NCI-H2227 treated with DMSO at 0.1 percent for 48 hours (cell line): Measurements from ENCODE around the gene ZFAND3.
A peak's percentile ranks its signal among the peaks of the same experiment; 100 is the strongest.

Source experiments
- DNase-seq: peaks from one replicate; lab custom pipeline; 2025; lab: John Stamatoyannopoulos, UW

ZFAND3 gene

DNA sequence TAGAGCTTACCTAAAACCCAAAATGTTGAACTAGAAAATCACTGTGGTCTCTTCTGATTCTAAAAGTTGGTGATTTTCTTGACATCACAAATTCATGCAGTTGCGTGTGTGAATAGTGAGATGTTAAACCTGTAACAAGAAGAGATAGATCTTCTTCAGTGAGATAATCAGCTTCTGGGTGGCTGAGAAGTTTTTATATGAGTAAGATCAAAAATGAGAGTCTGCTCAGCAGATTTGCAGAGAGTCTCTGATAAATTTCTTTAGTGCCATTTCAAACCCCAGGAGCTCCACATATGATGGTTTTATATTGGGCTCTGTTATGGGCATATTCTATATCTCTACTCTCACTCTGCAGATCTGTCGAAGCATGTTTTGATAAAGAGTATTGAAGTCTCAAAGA lies 185.4 kb downstream of the ZFAND3 start:
- no peak for DNase-seq

DNA sequence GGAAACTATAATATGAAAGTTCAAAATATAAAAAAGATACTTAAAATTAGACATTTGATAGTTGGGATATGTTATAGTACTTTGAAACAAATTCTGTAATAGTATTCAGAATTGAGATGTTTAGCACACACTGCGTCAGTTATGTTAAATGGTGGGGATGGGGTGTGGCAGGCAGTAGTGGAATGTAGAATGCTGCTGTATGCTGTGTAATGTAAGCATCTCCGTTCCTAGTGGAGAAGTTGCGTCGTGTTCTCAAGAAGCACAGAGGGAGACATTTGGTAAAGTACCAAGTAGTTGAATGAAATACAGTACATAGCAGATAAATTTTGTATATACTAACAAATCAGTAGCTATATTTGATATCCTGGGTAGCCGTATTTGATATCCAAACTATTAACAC lies 192.4 kb downstream of the ZFAND3 start:
- no peak for DNase-seq

DNA sequence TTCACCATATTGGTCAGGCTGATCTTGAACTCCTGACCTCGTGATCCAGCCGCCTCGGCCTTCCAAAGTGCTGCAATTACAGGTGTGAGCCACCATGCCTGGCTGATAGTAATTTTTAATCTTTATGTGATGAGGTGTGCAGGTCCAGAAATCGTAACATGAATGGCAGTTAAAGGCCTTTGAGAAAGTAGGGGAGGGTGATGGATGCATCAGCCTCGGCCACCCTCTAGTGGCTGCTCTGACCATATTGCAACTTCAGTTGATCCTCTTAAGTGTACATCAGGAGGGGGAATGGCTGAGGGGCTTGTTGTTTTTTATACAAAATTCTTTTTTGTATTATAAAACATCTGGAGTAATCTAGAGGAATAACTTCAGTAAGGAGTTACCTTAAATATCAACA lies 193.0 kb downstream of the ZFAND3 start:
- DNase-seq: peak; percentile 13

DNA sequence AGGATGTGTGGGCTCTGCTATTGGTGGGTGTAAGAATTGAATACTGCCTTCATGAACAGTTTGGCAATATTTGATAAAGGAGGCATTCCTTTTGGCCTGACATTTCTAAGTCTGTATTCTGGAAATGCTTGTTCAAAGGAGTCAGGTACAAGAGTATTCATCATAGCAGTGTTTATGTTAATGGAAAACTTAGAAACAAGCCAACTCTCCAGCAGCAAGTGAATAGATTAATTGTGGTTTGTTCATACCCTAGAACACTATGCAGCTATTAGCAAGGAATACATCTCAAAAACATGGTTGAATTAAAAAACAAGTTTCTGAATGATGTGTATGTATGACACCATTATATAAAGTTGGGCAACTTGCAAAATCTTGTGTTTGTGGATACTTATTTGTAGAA lies 195.8 kb downstream of the ZFAND3 start:
- no peak for DNase-seq

DNA sequence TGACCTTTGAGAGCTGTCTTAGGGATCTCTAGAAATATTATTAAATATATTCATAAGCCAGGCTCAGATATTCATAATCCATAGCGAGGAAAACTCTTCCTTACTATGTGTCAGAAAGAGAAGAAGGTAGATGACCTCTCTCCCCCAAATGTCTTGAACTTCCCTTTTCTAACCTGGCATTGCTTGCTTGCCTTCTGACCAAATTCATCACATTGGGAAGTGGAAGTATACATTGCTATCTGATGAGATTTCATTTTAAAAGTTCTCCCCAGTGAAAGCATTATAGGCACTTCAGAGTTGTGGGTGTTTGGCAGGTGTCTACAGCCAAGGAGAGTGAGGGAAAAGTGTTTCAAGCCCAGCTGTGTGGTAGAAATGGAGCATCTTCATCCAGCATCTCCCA lies 197.3 kb downstream of the ZFAND3 start:
- no peak for DNase-seq

DNA sequence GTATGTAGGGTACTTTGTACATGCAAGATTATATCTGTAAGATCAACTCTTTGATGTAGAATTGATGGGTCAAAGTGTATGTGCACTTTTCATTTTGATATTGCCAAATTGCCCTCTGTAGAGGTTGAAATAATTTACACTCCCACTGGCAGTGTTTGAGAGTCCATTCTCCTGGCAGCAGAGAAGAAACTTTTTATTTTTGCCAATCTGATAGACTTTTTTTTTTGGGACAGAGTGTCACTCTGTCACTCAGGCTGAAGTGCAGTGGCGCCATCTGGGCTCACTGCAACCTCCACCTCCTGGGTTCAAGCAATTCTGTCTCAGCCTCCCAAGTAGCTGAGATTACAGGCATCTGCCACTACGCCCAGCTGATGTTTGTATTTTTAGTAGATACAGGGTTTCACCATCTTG lies 199.2 kb downstream of the ZFAND3 start:
- no peak for DNase-seq

DNA sequence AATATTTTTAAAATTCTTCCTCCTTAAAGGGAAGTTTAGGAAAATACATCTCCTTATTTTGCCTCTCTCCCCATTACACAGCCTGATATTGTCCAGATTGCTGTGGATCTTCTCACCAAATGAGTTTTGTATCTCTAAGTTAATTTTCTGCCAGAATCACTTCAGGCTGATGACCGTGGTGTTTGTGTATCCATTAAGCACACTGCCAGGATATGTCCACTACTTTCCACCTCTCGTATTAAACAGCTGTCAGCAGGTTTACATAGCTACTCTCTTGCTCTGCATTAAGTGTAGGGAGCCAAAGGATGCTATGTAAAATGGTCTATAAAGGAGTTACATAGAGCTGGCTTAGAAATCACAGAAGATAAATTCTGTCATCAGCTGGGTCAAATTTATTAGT lies 201.1 kb downstream of the ZFAND3 start:
- peak; percentile 70 for DNase-seq

DNA sequence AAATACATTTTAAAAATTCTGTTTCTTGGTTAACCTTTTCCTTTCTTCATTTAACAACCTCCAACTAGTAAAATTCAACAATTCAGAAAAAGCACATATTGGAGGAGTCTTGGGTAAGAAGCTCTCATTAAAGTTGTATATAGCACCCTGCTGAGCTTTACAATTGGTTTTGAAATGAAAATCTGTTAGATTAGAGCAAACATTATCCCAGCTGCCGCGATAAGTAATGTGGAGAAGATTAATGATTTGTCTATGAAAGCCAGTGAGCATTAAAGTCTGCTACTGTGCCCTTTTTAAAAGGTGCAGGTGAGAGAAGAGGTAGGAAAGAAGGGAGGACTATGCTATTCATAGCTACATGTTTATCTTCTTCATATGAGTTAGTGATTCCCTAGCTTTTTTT lies 201.5 kb downstream of the ZFAND3 start:
- peak; percentile 70 for DNase-seq

DNA sequence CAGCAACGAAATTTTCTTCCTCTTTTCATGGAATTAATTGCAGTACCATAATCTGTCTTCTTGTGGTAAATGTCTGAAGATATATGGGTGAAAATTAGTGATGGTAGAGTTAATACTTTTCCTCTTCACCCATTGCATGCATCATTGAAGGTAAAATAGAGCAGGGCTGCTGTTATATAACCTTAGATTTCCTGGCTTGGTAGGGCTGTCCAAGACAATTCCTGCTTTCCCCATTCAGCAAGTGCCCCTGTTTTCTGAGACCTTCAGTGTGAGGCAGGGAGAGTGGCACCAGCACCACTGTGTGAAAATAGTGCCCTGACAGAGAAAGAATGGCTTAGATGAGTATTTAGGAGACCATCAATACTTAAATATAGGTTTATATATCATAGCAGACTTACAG lies 202.0 kb downstream of the ZFAND3 start:
- DNase-seq: no peak

DNA sequence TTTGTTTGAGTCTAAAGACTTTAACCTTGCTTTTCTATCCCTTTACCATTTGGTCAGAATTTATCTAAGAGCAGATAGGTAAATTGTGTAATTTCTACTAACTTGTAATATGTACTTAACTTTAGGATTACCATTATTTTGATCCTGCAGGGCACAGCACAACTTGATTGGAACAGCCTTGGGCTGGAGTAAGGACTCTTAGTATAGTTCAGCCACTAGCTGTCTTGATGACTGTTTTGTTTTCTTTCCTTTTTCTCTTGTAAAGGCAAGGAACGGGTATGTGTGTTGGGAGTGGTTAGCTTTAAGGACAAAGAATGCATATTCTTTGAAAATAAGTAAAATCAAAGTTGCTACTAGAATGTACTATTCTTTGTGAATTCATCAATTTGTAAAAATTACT lies 203.2 kb downstream of the ZFAND3 start:
- no peak for DNase-seq

DNA sequence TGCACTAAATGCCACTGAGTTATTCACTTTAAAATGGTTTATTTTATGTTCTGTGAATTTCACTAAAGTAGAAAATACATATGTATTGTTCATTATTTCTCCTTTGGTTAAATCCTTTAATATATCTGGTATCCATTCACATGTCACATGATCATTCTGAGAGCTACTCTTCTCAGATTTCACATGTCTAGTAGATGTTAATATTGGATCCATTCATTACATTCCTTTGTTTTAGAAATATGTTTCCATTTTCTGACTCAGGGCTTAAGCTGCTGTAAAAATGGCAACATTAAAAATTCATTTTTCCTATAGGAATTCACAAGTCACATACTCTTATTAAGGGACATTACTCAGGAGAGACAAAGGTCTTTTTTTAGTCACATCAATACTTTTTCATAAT lies 205.4 kb downstream of the ZFAND3 start:
- no peak for DNase-seq

DNA sequence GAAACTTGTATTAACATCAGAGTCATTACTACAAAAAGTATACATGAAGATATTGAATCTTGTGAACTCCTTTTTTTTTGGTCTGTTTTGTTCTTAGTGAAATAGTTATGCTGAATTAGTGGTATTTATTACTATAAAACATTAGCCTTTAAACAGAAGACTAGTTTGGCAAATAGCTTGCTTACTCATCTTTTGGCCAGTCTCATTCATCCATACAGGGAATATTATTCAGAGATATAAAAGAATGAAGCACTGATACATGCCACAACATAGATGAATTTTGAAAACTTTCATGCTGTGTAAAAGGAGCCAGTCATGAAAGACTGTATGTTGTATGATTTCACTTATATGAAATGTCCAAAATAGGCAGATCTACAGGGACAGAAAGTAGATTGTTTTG lies 205.9 kb downstream of the ZFAND3 start:
- no peak for DNase-seq

DNA sequence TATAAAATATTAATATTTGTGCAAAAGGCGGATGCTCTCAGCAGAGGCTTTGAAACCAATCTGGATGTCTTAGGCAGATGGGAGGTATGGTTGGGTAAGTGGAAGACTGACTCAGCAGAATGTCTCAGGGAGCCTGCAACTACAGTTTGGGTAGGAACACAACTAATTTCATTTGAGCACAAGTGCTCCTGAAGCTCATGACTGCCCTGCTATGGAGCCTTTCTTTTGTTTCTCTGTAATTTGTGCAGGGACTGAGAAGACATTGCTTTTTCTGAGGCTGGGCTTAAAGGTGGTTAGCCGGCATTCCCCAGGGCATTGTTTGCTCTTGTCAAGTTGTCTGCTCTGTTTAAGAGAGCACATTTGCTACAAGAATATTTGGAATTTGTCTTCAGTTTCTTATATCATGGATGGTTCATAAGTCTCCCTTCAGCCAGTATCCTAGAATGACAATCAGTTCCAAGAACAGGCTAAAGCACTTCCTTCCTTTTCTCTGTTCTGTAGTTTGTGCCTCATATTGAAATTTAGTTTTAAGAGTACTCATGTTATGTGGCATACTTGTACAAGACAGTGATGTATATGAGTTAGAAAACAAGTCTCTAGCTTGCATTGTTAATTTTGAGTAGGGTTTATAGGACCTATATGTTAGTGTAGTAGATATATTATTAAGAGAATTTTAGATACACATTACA lies 208.3 kb downstream of the ZFAND3 start:
- no peak for DNase-seq

DNA sequence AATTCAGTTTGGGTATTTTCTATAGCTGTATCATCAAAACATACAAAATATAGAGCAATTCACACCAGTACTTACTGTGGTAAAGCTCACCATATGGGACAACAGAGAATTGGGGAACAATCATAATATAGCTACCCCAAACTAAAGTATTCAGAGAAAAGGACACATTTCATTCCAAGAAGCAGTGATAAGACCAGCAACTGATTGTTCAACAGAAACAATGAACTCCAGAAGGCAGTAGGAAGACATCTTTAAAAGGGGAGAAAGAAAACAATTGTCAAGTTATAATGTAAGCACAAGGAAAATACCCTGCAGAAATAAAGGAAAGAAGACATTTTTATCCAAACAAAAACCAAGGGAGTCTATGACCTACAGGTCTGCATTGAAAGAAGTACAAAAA lies 210.9 kb downstream of the ZFAND3 start:
- no peak for DNase-seq

DNA sequence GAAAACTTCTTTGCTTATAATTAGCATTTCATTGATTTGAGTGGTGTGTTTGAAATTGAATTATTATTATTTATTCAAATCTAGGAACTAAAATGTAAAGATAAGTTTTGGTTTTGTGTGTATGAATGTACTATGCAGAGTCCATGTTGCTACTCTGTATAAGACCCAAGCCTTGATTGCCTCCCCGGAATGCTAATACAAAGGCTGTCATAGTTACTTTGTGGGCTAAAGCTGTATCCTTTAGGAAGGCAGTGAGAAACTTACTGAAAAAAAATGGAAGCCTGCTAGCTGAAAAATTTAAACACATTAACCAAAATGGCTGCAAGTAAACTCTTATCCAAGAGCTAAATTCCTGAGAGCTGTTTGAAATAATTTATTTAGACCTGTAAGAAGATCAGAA lies 213.3 kb downstream of the ZFAND3 start:
- no peak for DNase-seq

DNA sequence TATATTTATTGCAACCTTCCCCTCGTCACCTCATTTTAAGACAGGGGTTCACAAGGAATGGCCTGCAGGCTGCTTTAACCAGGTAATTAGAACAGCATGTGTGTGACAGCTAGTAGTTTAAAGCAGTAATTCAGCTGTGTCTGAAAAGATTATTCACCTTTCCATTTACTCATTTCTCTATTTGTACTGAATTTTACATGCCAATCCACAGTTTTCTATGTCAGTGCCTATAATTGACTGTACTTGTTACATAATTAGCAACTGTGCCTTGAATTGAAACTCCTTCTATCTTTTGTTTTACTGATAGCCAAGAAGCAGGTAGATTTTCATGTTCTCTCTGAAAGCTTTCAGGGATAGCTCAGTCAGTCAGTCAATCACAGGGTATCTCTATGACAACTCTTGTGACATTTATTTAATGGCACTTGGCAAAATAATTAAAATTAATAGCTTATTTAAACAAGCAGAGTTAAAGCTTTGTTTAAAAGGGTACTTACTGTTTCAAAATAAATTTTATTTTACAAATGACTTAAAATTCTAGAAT lies 214.0 kb downstream of the ZFAND3 start:
- peak; percentile 27 for DNase-seq

DNA sequence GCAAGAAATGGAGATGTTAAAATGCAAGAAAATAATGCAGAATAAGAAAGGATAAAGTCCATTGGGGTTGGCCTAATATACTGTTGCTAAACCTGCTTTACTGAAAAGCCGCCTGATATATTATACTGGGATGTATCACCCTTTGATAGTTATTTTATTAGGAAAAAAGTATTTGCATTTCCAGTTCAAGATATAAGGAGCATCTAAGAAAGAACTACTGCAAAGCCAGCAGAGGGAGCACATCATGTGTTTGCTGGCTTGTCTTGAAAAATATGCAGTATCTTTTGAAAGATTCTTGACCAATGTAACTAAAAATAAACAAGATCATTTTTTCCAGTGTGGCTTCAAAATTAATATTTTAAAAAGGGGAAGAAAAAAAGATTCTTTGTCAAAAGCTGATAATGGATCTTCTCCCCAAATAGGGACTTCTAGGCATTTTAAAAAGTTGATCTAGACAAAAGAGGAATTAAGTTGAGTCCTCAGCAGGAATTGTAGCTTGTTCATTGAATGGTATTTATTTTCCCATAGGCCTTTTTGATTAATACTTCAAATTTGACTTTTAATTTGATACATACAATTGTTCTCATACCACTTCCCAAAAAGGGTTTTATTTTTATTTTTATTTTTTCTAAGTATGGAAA lies 214.9 kb downstream of the ZFAND3 start:
- DNase-seq: peak; percentile 28

DNA sequence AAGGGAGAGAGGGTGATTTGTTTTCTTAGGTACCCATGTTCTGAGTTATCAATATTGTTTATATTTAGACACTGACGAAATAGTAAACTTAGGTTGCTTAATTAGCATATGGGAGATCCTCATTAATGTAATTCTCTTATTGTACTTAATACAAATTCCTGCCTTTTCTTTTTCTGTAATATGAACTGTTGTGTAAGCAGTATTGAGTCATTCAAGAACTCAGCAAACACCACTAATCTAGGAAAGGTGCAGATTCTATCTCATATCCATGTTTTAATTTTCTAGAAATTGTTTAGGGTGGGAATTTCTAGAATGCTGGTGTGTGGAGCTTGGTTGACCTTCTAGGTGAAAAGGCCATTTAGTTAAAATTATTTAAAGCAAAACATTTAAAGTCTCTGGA lies 216.0 kb downstream of the ZFAND3 start:
- DNase-seq: no peak

DNA sequence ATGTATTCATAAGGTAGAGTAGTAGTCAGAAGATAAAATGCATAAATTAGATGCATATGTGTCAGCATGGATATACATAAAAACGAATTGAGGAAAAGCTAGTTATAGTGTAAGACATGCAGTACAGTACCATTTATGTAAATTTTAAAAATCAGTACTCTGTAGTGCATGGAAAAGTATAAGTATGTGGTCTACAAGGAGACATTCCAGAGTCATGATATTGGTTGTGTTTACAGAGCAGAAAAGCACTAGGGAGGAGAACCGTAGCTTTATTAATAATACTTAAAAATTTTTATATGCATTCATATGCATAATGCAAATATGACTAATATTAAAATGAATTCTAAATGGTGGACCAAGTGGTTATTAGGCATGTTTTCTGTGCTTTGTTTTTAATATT lies 220.0 kb downstream of the ZFAND3 start:
- no peak for DNase-seq

DNA sequence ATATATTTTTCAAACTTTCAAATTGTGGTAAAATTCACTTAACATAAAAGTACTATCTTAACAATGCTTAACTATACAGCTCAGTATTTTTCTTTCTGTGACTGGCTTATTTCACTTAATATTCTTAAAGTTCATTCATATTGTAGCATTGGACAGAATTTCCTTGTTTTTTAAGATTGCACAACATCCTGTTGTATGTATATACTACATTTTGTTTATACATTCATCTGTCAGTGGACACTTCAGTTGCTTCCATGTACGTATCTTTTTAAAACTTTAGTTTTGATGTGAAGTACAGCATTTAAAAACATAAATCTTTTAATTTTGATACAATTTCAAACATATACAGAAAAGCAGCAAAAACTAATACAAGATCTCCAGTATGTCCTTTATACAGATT lies 220.7 kb downstream of the ZFAND3 start:
- no peak for DNase-seq

DNA sequence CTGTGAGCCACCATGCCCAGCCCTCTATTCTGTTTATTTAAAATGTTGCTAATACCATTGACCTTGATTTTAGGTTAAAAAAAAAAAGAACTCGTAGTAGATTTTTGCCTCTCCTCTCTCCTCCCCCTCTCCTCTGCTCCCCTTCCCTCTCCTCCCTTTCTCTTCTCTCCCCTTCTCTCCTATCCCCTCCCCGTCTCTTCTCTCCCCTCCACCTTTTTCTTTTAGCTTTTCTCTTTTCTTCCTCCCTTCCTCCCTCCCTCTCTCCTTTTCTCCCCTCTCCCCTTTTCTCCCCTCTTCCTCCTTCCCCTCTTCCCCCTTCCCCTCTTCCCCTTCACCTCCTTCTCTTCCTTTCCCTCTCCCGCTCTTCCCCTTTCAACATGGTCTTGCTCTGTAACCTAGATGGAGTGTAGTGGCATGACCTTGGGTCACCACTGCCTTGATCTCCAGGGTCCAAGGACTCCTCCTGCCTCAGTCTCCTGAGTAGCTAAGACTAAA lies 223.8 kb downstream of the ZFAND3 start:
- no peak for DNase-seq

DNA sequence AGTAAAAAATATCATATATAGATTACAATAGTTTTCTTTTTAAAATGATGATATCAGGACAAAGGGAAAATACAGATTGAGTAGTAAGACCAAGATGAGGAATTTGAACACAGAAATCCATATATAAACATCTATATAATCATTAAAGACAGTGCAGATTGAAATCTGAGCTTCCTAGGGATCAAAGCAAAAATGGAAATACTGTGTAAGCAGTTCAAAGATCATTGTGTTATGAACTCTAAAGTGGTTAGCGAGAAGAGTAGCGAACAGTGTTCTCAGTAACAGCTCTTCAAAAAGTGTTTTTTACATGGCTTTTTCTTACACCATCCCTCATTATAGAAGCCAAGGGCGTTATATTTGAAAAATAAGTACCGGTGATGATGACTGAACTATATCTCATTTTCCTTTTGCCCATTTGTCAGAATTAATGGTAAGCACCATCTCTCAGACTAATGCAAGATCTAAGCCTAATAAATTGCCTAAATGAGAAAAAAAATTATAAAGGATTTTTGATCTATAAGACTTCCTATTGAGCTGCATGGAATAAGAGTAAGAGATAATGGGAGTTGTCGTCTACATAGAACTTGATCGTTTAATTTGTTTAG lies 226.3 kb downstream of the ZFAND3 start:
- no peak for DNase-seq

DNA sequence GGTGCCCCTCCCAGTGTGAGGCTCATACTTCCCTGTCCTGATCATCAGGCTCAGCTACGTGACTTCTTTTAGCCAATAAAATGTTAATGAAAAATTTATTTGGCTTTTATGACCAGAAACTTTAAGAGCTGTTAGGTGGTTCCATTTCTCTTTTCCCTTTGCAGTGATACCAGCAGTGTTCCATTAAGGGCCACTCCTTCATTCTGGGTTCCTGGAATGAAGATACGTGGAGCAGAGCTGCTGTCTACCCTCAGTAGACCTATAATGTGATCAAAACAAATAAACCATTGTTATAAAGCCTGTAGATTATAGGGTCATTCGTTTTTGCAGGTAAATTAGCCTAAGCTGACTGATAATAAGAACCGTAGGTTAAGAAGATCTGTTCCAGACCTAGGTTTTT lies 228.0 kb downstream of the ZFAND3 start:
- no peak for DNase-seq
